ENCODE data around the gene KLC3.

DNA sequence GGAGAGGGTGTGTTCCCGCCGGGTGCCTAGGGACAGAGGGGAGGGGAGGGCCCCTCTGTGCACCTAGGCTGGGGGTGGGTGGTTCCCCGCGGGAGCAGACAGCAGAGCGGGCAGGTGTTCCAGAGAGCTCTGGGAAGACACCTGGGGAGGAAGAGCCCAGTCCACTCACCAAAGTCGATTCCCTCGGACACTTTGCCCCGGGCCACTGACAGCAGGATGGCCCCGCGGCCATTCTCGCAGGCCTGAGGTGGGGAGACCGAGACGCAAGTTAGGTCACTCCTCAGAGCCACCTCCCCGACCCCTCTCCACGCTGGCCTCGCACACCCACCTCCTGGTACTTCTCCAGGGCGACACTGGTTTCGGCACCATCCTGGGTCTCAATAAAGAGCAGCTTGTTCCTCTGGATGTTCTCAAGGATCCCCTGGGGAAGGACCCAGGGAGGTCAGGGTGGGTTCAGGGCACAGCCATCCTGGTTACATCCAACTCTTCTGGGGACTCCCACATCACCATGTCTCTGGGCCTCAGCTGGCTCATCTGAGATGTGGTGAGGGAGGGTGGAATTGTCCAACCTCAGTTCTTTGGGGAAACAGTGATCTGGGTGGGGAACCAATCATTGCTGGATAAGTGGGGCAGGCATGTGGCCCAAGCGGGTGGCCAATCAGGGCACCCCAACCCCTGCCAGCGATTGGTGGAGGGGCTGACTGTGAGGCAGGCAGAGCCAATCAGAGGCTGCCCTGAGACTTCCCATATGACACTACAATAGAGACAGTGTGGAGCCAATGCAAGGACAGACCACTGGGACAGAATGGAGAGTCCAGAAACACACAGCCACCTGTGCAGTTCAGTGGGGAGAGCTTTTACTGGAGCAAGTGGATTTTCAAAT lies 12.6 kb downstream of the KLC3 start:
- TF ChIP-seq POLR2A (IDR thresholded peaks at IDR 0.05; ENCODE audit: low read depth, low read length) (no peak), TAF1 (IDR thresholded peaks at IDR 0.05; ENCODE audit: low read depth, low read length) (no peak), SPI1 (IDR thresholded peaks at IDR 0.05; ENCODE audit: low read depth, low read length) (no peak), POLR2AphosphoS5 (IDR thresholded peaks at IDR 0.05; ENCODE audit: low read depth, low read length) (no peak)

All from GM12891 (cell line).